SK-N-SH treated with all-trans-retinoic acid at 6 μM for 48 hours (cell line): ENCODE measurements around the gene CNNM2.

Experiments
- ARNTL ChIP-seq: fragments of 450-650 bp; formaldehyde crosslinking; IDR thresholded peaks from 2 replicates; pipeline ENCODE4 v1.5.0; 2020; ENCODE audit warnings: low read depth, mild to moderate bottlenecking, moderate library complexity, borderline replicate concordance
- CREB5 ChIP-seq: fragments of 250-450 bp; sonication (Bioruptor Pico); IDR thresholded peaks from 2 replicates; pipeline ENCODE4 v1.5.1; 2020; ENCODE audit warnings: low read depth, mild to moderate bottlenecking, moderate library complexity
- CSDC2 ChIP-seq: fragments of 250-450 bp; sonication (Bioruptor Pico); IDR thresholded peaks from 2 replicates; pipeline ENCODE4 v1.5.0; 2020; ENCODE audit warnings: mild to moderate bottlenecking, moderate library complexity
- CSRNP3 ChIP-seq: fragments of 250-450 bp; sonication (Bioruptor Pico); IDR thresholded peaks from 2 replicates; pipeline ENCODE4 v1.5.1; 2021; ENCODE audit warnings: mild to moderate bottlenecking, moderate library complexity
- GLIS3 ChIP-seq: fragments of 250-450 bp; sonication (Bioruptor Pico); IDR thresholded peaks from 2 replicates; pipeline ENCODE4 v1.5.0; 2020; ENCODE audit warnings: mild to moderate bottlenecking, moderate library complexity
- ISL1 ChIP-seq: fragments of 250-450 bp; sonication (Bioruptor Pico); IDR thresholded peaks from 2 replicates; pipeline ENCODE4 v2.1.2; 2022; ENCODE audit warnings: mild to moderate bottlenecking, moderate library complexity
- PATZ1 ChIP-seq: fragments of 250-450 bp; sonication (Bioruptor Pico); IDR thresholded peaks from 2 replicates; pipeline ENCODE4 v1.8.0; 2020; ENCODE audit warnings: mild to moderate bottlenecking, moderate library complexity, borderline replicate concordance
- RARB ChIP-seq: fragments of 250-450 bp; sonication (Bioruptor Pico); IDR thresholded peaks from 2 replicates; pipeline ENCODE4 v1.8.0; 2021; ENCODE audit warnings: mild to moderate bottlenecking, moderate library complexity
- TCF4 ChIP-seq: fragments of 250-450 bp; sonication (Bioruptor Pico); IDR thresholded peaks from 2 replicates; pipeline ENCODE4 v1.8.0; 2021; ENCODE audit warnings: mild to moderate bottlenecking, moderate library complexity, borderline replicate concordance
- ZFP3 ChIP-seq: fragments of 250-450 bp; sonication (Bioruptor Pico); IDR thresholded peaks from 2 replicates; pipeline ENCODE4 v1.5.0; 2020; ENCODE audit warnings: mild to moderate bottlenecking, moderate library complexity
- ZFP30 ChIP-seq: fragments of 450-650 bp; formaldehyde crosslinking; IDR thresholded peaks from 2 replicates; pipeline ENCODE4 v1.5.0; 2022; ENCODE audit warnings: mild to moderate bottlenecking, moderate library complexity

- no peak for TF ChIP-seq CSDC2 (CRISPR knock-in tag)
- TF ChIP-seq ISL1 = no peak
- no peak for TF ChIP-seq PATZ1 (CRISPR knock-in tag)
- no peak for TF ChIP-seq CSRNP3
- TF ChIP-seq ARNTL = no peak
- no peak for TF ChIP-seq RARB (CRISPR knock-in tag)
- TF ChIP-seq ZFP3 (CRISPR knock-in tag) = no peak
- TF ChIP-seq CREB5 = no peak
- no peak for TF ChIP-seq TCF4
- TF ChIP-seq ZFP30 (CRISPR knock-in tag) = no peak
- no peak for TF ChIP-seq GLIS3
These were observed 23.3 kb downstream of the CNNM2 start for GRCh38 chr10:102941401-102941800.
